HG03159 (cell line): Measurements from ENCODE around the gene ADAT3.
"Not testable (repeated sequence)": the region's sequence is repeated elsewhere in the genome, so short reads cannot be mapped to it uniquely, and the experiment has no call there.

Experiments
- ATAC-seq: cut with Tn5 transposase; IDR thresholded peaks from one replicate; pipeline ENCODE4 v1.9.1; 2021; ENCODE audit warnings: mild to moderate bottlenecking, moderate library complexity; ENCODE audit not compliant: unreplicated experiment

The ADAT3 gene

GRCh38 chr19:1882786-1883692 is 22.2 kb upstream of the ADAT3 start:
- no peak for ATAC-seq

GRCh38 chr19:1883784-1884183 is 21.4 kb upstream of the ADAT3 start:
- no peak for ATAC-seq

GRCh38 chr19:1884291-1884718 is 20.9 kb upstream of the ADAT3 start:
- ATAC-seq = no peak

- peak; percentile 18 for ATAC-seq
These were observed 20.4 kb upstream of the ADAT3 start for GRCh38 chr19:1884719-1885334.

- ATAC-seq = peak; percentile 71
These were observed 19.6 kb upstream of the ADAT3 start, which contains the start of gene ABHD17A for GRCh38 chr19:1885398-1886119. Gene ABHD17A, minus strand, starts transcription at chr19:1885496. Its CDS starts 3,930 bp downstream, at chr19:1881566.

- not testable (repeated sequence) for ATAC-seq
These were observed 18.8 kb upstream of the ADAT3 start for GRCh38 chr19:1886360-1886759.

- ATAC-seq = no peak
These were observed 16.8 kb upstream of the ADAT3 start for GRCh38 chr19:1888385-1888784.

GRCh38 chr19:1889907-1890306 is 15.3 kb upstream of the ADAT3 start:
- ATAC-seq = no peak

GRCh38 chr19:1893791-1894190 is 11.4 kb upstream of the ADAT3 start:
- ATAC-seq = no peak

GRCh38 chr19:1896508-1896907 is 8.7 kb upstream of the ADAT3 start:
- ATAC-seq = no peak

- ATAC-seq = no peak
These were observed 3.2 kb upstream of the ADAT3 start for GRCh38 chr19:1901940-1902404.

- no peak for ATAC-seq
These were observed 2.3 kb upstream of the ADAT3 start for GRCh38 chr19:1902923-1903322.

- no peak for ATAC-seq
These were observed 414 bp upstream of the ADAT3 start for GRCh38 chr19:1904860-1905109.

GRCh38 chr19:1905863-1906375 is 720 bp downstream of the ADAT3 start:
- ATAC-seq = no peak

GRCh38 chr19:1906985-1907562 is 1.9 kb downstream of the ADAT3 start:
- ATAC-seq = no peak

- no peak for ATAC-seq
These were observed 2.6 kb downstream of the ADAT3 start for GRCh38 chr19:1907563-1908363.

GRCh38 chr19:1908364-1908678 is 3.1 kb downstream of the ADAT3 start:
- ATAC-seq = no peak

GRCh38 chr19:1909761-1910080 is 4.5 kb downstream of the ADAT3 start:
- ATAC-seq = no peak

- no peak for ATAC-seq
These were observed 5.0 kb downstream of the ADAT3 start for GRCh38 chr19:1910177-1910576.

GRCh38 chr19:1911098-1911497 is 5.9 kb downstream of the ADAT3 start:
- ATAC-seq = no peak

GRCh38 chr19:1911995-1912394 is 6.8 kb downstream of the ADAT3 start:
- no peak for ATAC-seq
